Hematopoietic multipotent progenitor cell treated with erythropoietin and hydrocortisone succinate and interleukin-3 and kit ligand, for 8 days (in vitro differentiated cells): ENCODE results near the gene LPIN1.
A peak's percentile ranks its signal among the peaks of the same experiment; 100 is the strongest.

Experiments used
- DNase-seq: peaks from one replicate; pipeline ENCODE4 v3.0.0-alpha.2; 2015

The LPIN1 gene, protein sequence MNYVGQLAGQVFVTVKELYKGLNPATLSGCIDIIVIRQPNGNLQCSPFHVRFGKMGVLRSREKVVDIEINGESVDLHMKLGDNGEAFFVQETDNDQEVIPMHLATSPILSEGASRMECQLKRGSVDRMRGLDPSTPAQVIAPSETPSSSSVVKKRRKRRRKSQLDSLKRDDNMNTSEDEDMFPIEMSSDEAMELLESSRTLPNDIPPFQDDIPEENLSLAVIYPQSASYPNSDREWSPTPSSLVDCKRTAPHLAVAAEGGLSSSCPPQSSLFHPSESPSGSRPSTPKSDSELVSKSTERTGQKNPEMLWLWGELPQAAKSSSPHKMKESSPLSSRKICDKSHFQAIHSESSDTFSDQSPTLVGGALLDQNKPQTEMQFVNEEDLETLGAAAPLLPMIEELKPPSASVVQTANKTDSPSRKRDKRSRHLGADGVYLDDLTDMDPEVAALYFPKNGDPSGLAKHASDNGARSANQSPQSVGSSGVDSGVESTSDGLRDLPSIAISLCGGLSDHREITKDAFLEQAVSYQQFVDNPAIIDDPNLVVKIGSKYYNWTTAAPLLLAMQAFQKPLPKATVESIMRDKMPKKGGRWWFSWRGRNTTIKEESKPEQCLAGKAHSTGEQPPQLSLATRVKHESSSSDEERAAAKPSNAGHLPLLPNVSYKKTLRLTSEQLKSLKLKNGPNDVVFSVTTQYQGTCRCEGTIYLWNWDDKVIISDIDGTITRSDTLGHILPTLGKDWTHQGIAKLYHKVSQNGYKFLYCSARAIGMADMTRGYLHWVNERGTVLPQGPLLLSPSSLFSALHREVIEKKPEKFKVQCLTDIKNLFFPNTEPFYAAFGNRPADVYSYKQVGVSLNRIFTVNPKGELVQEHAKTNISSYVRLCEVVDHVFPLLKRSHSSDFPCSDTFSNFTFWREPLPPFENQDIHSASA

DNA sequence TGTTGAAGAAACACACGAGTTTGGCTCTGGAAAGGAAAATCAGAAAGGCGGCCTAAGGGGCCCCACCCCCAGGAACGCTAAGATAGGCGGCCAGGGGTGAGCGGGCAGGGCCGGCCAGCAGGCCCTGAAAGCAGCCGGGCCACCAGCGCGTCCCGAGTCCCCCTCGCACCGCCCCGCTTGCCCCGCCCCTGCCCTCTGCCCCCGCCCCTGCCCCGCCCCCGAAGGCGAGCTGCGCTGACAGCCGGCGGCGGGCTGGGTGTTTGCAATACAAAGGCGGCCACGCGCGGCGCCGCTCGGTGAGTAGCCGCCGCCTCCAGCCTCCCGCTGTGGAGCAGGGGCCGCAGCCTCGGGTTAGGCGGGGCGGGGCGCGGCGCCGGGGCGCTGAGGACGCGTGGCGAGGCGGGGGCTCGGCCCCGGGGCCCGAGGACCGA is at the start of gene LPIN1:
LPIN1 (plus strand) TSS at position 257 of the 431 bp plus-strand sequence. CDS start 18,910 bp downstream, outside the sequence.
- peak; percentile 81 for DNase-seq

DNA sequence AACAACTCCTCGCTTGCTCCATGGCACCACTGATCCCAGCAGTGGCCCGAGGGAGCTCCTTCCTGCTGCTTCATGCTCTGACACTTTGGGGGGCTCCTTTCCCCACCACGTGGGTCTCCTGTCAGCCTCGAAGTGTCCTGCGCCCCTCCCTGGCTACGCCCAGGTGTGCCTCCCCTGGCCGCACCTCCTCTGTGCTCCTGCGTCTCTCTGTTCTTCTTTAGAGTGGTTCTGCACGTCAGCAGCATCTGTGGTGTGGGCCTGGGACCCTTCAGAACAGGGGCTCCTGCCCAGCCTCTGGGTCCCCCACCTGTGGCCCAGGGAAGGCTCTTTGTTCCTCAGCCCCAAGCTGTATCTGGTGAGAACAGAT is 49.7 kb upstream of the LPIN1 start:
- no peak for DNase-seq

DNA sequence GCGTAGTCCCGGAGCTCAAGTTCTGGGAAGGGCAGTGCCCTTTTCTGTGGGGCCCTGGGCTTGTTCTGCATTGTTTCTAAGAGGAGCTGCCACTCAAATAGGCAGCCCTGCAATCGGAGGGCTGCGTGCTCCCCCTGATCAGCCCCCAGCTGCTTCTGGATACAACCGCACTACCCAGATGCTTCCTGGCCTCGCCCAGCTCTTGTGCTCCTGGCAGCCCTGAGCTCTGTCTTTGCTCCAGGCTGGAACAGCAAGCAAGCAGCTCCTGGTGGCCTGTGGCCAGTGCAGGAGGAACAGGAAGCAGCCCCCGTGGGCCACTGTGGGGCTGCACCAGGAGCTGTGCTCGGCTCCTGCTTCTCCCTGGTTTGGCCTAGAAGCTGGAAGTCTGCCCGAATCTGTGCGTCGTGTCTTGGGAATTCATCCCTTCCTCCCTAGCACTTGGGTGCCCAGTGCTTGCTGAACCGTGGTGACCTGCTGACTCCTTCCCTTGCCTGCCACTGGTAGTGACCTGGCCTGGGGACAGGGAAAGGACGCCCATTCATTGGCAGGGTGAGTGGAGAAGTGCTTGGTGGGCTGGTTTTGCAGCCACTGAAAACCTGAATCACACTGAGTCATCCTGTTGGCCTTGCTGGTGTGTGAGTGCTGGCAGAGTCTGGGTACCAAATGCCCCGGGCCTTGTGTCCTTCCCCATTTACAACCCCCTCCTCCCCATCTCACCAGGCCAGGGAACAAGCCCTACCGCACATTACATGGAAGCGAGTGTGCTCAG is 49.1 kb upstream of the LPIN1 start:
- peak; percentile 88 for DNase-seq

DNA sequence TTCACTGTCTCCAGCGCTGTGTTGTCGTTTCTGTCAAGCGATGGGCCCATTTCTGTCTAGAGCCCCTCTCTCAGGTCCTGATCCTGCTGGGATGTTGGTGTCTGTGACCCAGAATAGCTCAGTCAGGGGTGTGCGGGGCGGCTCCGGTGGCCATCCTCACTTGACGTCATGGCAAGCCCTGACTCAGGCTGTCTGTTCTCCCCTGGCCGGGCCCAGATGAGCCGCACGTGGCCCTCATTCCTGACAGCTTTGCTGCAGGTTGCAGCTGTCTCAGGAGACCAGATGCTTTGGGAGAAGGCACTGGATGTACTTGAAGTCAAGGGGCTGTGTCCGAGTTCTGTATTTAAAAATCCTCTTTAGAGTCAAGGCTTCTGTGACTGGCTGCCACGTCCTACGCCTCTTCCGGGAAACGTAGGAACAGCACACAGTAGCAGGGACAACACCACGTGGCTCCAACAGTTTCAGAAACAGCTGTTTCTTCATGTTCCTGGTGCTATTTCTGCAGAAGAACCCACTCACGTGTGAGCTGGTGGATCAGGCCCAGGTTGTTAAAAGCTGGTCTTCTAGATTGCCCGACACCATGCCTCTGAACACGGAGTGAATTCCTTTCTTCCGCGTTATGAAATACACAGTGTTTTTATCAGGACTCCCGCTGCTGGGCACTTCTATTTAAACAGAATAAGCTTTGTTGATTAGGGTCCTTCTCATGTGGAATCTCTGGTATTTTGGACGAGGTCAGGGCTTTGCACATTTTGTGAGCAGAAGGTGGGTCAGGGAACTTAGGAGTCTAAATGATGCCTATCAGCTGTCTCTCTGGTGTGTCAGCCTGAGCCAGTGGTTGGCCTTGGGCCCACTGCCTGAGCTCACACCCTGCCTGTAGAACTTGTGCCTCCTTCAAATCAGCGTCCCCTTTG is 48.2 kb upstream of the LPIN1 start:
- peak; percentile 56 for DNase-seq

DNA sequence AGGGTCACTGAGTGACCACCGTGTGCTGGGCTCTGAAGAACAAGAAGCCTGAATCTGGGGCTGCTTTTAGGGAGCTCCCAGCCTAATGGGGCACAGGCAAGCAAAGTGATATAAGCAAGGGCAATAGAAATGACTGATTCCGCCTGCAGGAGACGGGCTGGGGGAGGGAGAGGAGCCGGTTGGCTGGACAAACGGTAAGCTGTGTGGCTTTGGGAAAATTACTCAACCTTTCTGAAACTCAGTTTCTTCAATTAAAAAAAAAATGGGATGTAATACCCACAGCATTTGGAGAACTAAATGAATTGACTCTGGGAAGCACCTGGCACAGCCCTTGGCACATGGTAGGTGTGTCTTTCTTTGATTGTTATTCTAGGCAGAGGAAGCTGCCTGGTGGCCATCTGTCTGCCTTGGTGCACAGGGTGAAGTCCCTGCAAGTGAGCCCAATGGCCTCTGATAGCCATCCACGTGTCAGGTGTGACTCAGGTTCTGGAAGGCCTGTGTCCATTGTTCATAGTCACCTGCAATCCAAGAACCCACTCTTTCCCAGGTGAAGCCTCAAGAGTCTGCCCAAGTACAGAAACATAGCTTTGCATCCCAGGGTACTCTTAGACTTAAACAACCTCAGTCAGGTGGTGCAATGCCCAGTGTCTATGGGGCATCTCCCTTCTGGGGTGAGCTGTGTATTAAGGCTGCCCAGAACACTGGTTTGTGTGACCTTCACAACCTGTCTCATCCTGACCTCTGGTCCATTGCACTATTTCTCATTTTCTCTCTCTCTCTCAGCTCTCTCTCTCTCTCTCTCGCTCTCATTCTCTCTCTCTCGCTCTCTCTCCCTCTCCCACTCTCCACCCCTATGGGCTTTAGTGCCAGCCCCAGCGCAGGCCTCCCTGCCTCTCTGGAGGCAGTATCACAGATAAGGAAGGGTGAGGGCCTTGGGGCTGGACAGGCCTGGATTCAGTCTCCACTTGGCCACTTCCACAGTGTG is 46.5 kb upstream of the LPIN1 start:
- no peak for DNase-seq

DNA sequence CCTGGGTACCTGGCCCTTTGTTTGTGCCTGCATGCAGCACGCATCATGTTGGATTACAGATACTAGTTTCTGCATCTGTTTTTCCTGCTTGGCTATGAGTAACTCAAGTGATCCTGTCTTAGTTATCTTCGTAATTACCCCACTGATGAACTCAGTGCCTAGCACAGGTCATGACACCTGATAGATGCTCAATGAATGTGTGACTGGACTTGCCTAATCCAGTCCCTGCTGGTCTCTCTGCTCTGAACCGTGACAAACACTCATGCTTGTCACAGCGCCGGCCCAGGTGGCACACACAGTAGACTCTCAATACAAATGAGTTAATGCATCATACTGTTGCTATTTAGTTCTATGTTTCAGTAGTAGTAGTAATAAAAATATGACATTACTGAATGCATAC is 45.2 kb upstream of the LPIN1 start:
- DNase-seq: no peak

DNA sequence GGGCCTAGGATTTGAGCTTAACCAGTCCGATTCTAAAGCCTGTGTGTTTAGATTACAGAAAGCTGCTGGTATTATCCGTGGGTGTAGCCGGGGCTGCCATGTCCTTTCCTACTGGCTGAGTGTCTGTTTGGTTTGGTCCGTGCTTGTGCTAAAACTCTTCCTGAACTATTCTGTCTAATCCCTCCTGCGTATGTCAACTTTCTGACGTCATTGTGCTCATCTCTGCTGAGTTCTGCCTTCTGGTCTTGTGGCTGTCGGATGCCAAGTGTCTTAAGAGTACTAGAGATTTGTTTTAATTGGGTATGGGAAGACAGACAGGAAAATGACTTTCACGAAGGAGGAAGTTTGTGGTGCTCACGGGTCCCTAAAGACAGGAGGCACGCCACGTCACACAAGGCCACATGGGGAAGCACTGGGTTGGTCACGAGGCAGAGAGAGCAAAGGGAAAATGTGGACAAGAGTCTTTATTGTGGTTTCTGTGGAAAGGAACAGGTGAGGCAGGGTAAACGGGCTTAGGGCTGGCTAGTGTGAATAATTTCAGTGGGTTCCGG is 44.6 kb upstream of the LPIN1 start:
- no peak for DNase-seq

DNA sequence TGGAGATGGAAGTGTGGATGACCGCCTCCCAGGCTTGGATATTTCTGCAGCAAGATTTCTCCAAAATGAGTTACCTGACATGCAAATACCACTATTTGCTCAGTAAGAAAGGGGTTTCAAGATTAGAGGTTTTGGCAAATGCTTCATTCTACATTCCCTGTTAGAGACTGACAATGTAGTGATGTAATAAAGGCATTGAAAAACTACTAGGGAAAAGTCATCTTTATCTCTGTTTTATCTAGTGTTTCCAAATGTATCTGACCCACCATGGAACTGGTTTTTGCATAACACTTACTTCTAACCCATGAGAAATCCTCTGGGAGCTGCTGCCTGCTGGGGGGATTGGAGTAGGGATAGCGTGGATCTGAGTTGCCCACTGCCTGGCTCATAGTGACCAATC is 43.5 kb upstream of the LPIN1 start:
- DNase-seq: no peak

DNA sequence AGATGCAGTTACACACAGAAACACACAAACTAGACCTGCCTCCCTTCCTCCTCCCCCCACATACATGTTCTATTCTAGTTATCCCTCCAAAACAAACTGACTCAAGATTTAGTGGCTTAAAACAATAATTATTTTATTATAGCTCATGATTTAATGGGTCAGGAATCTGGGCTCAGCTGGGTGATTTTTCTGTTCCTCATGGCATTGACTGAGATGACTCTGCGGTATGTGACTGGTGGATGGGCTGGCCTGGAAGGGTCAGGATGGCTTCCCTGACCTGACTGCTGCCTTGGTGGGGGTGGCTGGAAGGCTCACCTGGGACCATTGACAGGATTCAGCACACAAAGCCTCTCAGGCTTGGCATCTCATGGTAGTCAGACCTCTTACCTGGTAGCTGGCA is 42.7 kb upstream of the LPIN1 start:
- no peak for DNase-seq

DNA sequence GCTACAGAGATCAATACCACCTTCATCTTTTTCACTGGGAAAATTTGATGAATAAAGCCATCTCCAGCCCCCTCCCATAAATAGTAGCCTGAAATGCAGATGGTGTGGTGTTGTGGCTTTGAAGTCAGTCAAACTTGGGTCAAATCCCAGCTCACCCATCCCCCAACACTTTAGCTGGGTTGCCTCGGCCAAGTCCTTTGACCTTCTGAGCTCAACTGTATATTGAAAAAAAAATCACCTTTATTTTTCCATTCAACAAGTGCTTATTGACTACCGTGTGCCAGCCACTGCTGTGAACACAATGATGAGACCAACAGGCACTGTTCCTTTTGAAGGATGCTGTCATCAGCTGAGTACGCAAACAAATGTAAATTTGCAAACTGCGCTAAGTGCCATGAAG is 41.4 kb upstream of the LPIN1 start:
- DNase-seq: no peak

DNA sequence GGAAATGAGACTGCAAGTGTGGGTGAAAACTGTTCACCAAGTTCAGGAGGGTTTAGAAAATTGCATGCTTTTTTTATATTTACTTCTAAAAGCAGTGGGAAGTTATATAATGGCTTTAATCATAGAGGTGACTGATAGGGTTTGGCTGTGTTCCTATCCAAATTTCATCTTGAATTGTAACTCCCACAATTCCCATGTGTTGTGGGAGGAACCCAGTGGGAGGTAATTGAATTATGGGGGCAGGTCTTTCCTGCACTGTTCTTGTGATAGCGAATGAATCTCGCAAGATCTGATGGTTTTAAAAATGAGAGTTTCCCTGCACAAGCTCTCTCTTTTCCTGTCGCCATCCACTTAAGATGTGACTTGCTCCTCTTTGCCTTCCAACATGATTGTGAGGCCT is 40.7 kb upstream of the LPIN1 start:
- no peak for DNase-seq

DNA sequence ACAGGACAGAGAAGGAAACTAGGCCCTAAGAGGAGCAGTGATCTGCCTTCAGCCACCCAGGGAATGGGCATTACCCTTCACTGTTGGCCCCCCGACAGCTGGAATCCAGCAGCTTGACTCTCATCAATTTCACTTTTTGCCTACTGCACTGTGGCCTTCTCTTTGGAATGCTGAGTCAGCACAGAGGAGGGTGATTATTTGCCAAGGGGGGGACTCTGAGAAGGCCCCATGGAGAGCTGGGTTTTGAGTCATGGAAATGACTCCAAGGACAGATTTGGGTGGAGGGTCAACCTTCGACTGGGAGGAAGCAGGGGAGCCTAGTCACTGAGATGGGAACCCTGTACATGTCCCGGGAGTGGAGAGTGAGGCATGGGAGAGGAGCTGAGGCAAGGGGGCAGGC is 38.3 kb upstream of the LPIN1 start:
- DNase-seq: no peak

DNA sequence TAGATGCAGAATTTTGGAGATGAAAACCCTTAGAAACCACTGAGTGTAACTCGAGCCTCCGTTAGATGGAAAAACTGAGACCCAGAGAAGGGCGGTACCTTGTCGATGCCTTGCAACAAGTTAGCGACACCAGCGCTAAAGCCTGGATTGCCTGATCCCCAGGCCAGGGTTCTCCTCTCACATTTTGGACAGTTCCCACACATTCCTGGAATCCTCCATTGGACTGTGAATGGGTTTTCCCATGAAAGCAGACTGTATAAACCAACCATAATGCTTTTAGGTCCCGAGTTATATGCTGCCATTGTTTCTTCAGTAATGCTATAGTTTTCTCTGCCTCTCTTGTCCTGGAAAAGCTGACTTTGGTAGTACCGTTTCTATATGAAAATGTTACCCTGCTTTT is 37.1 kb upstream of the LPIN1 start:
- no peak for DNase-seq

DNA sequence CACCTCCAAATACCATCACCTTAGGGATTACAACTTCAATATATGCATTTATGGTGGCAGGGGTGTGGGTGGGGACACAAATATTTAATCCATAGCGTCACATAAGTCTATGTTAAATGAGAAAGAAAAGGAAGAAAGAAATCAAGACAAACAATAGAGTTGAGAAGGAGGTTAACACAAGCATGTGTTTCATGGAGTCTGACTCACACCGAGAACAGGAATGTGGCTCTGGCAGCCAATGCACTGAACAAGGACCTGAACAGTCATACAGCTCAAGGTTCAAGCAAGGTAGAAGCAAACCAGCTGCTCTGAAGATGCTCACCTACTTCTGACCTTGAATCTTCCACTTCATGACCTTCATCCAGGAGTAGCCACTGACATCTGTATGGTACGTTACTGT is 36.2 kb upstream of the LPIN1 start:
- no peak for DNase-seq

DNA sequence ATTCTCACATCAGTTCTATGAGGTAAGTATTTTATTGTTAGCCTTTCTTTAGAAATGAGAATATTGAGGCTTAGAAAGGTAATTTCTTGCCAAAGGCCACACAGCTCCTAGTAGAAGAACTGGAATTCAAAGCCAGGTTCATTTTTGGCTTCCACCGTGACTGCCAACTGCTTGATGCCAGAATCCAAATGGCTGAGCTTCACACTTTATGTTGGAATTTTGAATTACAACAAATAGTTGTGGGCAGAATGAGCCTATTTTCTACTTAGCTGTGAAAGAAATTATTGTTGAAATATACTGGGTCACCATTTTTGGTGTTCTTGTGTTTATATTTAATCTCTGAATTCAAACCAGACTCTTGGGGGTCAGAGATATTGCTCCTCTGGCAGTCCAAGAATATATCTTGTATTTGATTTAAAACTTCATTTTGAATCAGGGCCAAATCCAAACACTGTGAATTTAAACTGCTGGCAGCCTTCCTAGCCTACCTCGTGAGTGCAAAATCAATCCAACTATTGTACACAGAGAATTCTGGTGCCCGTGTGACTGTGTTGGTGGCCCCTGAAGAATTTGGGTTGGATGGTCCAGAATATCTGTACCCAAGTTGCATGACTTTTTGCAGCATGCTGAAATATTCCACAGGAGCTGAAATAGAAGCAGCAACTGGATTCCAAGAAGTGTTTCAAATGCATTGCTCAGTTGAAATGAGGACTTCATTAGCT is 35.6 kb upstream of the LPIN1 start:
- DNase-seq: no peak

DNA sequence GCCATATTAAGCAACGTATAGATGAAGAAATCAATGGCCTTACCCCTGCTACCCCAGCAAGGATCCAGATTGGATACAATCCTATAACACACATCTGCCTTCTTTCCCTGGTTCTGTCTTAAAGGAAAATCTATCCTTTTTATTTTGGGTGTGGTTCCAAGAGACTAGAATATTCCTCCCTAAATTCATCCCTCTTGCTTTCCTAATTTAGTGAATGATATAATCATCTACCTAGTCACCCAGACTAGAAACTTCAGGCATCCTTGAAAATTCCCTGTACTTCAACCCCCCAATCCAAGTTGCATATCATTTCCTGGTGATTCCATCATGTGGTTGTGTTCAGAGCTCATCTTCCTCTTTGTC is 35.1 kb upstream of the LPIN1 start:
- no peak for DNase-seq

DNA sequence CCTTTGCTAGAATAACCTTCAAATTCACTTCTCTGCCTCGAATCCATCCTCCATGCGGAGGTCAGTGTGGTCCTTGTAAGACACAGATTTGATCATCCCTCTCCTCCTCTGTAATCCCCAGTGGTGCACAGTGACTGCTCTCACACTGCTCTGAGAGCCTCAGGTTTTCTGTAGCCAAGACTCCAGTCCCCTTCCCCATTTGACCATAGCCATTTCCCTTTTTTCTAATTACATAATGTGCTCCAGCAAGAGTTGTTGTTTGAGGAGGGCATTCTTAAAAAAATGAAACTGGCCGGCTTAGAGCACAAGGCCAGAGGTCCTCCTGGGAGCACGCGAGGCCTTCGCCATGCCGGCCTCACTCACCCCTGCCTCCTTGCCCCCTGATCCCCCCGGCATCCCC is 34.7 kb upstream of the LPIN1 start:
- no peak for DNase-seq

DNA sequence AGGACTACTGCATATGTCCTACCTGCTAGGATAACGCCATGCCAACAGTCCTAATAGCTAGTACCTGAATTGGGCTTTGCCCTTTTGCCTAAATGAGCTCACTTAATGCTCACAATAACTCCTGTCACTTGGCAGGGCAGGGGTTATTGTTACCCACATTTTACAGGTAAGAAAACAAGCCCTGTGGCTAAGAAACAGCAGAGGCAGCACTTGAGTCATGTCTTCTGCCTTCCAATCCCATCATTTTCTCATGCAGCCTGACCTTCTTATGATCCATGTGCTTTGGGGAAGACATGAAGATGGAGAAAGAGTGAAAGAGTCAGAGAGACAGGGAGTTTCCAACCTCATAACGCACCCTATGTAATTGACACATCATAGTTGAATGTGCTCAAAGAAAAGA is 33.6 kb upstream of the LPIN1 start:
- no peak for DNase-seq

DNA sequence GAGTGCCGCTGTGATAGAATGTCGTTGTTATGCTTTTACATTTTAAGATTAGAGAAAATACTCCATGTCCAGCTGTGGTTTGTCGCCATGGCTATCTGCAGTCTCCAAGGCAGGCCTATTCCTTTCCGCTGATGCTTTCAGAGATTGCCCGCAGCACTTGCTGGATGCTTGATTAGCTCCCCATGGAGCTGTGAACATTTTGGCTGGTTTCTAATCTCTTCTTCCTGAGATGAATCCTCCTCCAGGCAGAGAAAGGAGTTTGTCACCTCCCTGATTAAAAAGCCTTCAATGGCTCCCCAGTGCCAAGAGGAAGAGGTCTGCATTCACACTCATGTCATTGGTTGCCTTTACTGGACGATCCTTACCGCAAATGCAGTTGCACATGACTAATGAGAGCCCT is 32.6 kb upstream of the LPIN1 start:
- DNase-seq: no peak
